IMR-90 (cell line): ENCODE measurements around the gene SURF4. TPM values are rescaled to one million over a fixed set of nuclear protein-coding genes. Genes with fewer than 3 reads are reported as not detected.

Experiments used
- ATAC-seq: fragments of 200-7000 bp; cut with Tn5 transposase; 2 replicates; pipeline ENCODE4 v1.9.1; 2020; ENCODE audit warnings: low read depth, mild to moderate bottlenecking, moderate library complexity
- BruUV-seq: library from RNA; stranded (reverse); fragments of 400-500 nt; replicated peaks from 2 replicates; lab custom pipeline; 2021; lab: Mats Ljungman, UMichigan
- CTCF ChIA-PET: fragments of 300-600 bp; formaldehyde crosslinking; extraction: SDS; loops from one replicate; lab custom pipeline; 2021; ENCODE audit warnings: antibody characterized with exemption; lab: Yijun Ruan, JAX
- POLR2A ChIA-PET: fragments of 300-600 bp; sonication (Branson Sonifier 250); formaldehyde crosslinking; loops from one replicate; lab custom pipeline; 2022; ENCODE audit warnings: antibody characterized with exemption; ENCODE audit not compliant: unreplicated experiment; lab: Charles Lee
- DNase-seq: peaks from one replicate; pipeline ENCODE4 v3.0.0; 2013
- H2AFZ ChIP-seq: replicated peaks from 2 replicates; pipeline ENCODE3; 2013; ENCODE audit warnings: low read length, mild to moderate bottlenecking; ENCODE audit not compliant: poor library complexity
- H2AK5ac ChIP-seq: 2 replicates; pipeline ENCODE4 v1.6.1; 2013; ENCODE audit warnings: low read depth, low read length, inconsistent platforms
- H2AK9ac ChIP-seq: replicated peaks from 2 replicates; pipeline ENCODE3; 2013; ENCODE audit warnings: mild to moderate bottlenecking, low read depth, low read length, moderate library complexity; ENCODE audit not compliant: poor library complexity
- H2BK120ac ChIP-seq: 2 replicates; pipeline ENCODE4 v1.6.1; 2013; ENCODE audit warnings: low read depth, low read length, inconsistent platforms
- H2BK15ac ChIP-seq: 3 replicates; pipeline ENCODE4 v1.6.1; 2013; ENCODE audit warnings: low read depth, low read length, inconsistent platforms
- H2BK20ac ChIP-seq: 2 replicates; pipeline ENCODE4 v1.6.1; 2013; ENCODE audit warnings: low read depth, mild to moderate bottlenecking, inconsistent platforms, low read length, moderate library complexity
- H2BK5ac ChIP-seq: 2 replicates; pipeline ENCODE4 v1.6.1; 2013; ENCODE audit warnings: mild to moderate bottlenecking, low read depth, low read length, inconsistent platforms; ENCODE audit not compliant: poor library complexity, severe bottlenecking
- H3K14ac ChIP-seq: replicated peaks from 2 replicates; pipeline ENCODE4 v1.6.1; 2013; ENCODE audit warnings: low read depth, low read length, inconsistent platforms
- H3K18ac ChIP-seq: 2 replicates; pipeline ENCODE4 v1.6.1; 2013; ENCODE audit warnings: low read depth, low read length, control low read depth
- H3K23ac ChIP-seq: 2 replicates; pipeline ENCODE4 v1.6.1; 2013; ENCODE audit warnings: low read depth, low read length, inconsistent platforms
- H3K27ac ChIP-seq: 2 replicates; pipeline ENCODE4 v1.5.1; 2013; ENCODE audit warnings: mild to moderate bottlenecking, control low read depth, low read length; ENCODE audit not compliant: insufficient read depth
- H3K27me3 ChIP-seq: 2 replicates; pipeline ENCODE4 v1.6.1; 2013; ENCODE audit warnings: low read length; ENCODE audit not compliant: control insufficient read depth, insufficient read depth
- H3K36me3 ChIP-seq: 2 replicates; pipeline ENCODE4 v1.6.1; 2013; ENCODE audit warnings: low read length, mixed read lengths; ENCODE audit not compliant: control insufficient read depth, insufficient read depth
- H3K4ac ChIP-seq: 2 replicates; pipeline ENCODE4 v1.6.1; 2013; ENCODE audit warnings: low read depth, low read length, inconsistent platforms
- H3K4me1 ChIP-seq: 2 replicates; pipeline ENCODE4 v1.6.1; 2013; ENCODE audit warnings: low read length, mixed read lengths; ENCODE audit not compliant: control insufficient read depth, insufficient read depth
- H3K4me2 ChIP-seq: 2 replicates; pipeline ENCODE4 v1.6.1; 2013; ENCODE audit warnings: low read depth, mild to moderate bottlenecking, control low read depth, low read length, moderate library complexity
- H3K4me3 ChIP-seq: 2 replicates; pipeline ENCODE4 v1.5.1; 2013; ENCODE audit warnings: low read depth, mild to moderate bottlenecking, control low read depth, low read length, moderate library complexity; ENCODE audit not compliant: insufficient read depth
- H3K56ac ChIP-seq: 2 replicates; pipeline ENCODE4 v1.6.1; 2013; ENCODE audit warnings: low read length, inconsistent platforms; ENCODE audit not compliant: insufficient read depth; ENCODE audit errors: extremely low read depth
- H3K79me1 ChIP-seq, 2 experiments: 2 replicates each; pipeline ENCODE4 v1.6.1; 2013; ENCODE audit warnings: low read length in 2 of 2, inconsistent platforms in 1 of 2, low read depth in 1 of 2
- H3K9ac ChIP-seq: 2 replicates; pipeline ENCODE4 v1.6.1; 2013; ENCODE audit warnings: low read depth, low read length, control low read depth
- H3K9me1 ChIP-seq: 2 replicates; pipeline ENCODE4 v1.6.1; 2013; ENCODE audit warnings: low read length, inconsistent platforms; ENCODE audit not compliant: insufficient read depth
- H3K9me3 ChIP-seq: 2 replicates; pipeline ENCODE4 v1.6.1; 2013; ENCODE audit warnings: low read length; ENCODE audit not compliant: control insufficient read depth, insufficient read depth
- H4K20me1 ChIP-seq: 2 replicates; pipeline ENCODE4 v1.6.1; 2013; ENCODE audit warnings: low read length, inconsistent platforms; ENCODE audit not compliant: insufficient read depth
- H4K5ac ChIP-seq: 2 replicates; pipeline ENCODE4 v1.6.1; 2013; ENCODE audit warnings: mild to moderate bottlenecking, low read depth, low read length, control low read depth
- H4K8ac ChIP-seq, 2 experiments: 2 replicates each; pipeline ENCODE4 v1.6.1; 2013; ENCODE audit warnings: low read depth in 2 of 2, low read length in 2 of 2, control low read depth in 1 of 2, inconsistent platforms in 1 of 2
- H4K91ac ChIP-seq: 2 replicates; pipeline ENCODE4 v1.6.1; 2013; ENCODE audit warnings: low read depth, low read length, inconsistent platforms; ENCODE audit not compliant: insufficient read depth
- FOS ChIP-seq: fragments of 150-350 bp; IDR thresholded peaks from 2 replicates; pipeline ENCODE4 v1.6.1; 2016; ENCODE audit warnings: low read depth, low read length
- MAZ ChIP-seq: IDR thresholded peaks from 2 replicates; pipeline ENCODE4 v1.6.1; 2012; ENCODE audit warnings: low read depth, mild to moderate bottlenecking, low read length, improper control_type of control experiment, moderate library complexity, borderline replicate concordance
- NFE2L2 ChIP-seq: fragments of 150-350 bp; IDR thresholded peaks from 2 replicates; pipeline ENCODE4 v1.6.1; 2016; ENCODE audit warnings: low read depth, mild to moderate bottlenecking, low read length
- RAD21 ChIP-seq: IDR thresholded peaks from 2 replicates; pipeline ENCODE4 v1.6.1; 2012; ENCODE audit warnings: low read length, improper control_type of control experiment
- SMC3 ChIP-seq: fragments of 150-350 bp; IDR thresholded peaks from 2 replicates; pipeline ENCODE4 v1.6.1; 2016; ENCODE audit warnings: low read depth, mild to moderate bottlenecking, antibody characterized with exemption, low read length, moderate library complexity
- WGBS, 2 experiments: methylation state at CpG; one replicate each; pipeline versions ENCODE4 v1.1.5 to v1.1.7; 2013; ENCODE audit warnings: missing lambda C conversion rate in 2 of 2; ENCODE audit not compliant: insufficient read length in 1 of 2; ENCODE audit errors: extremely low coverage in 2 of 2; 5-methylcytosine and 5-hydroxymethylcytosine counted together
- dilution Hi-C: fragments of 300-500 bp; cut with HindIII; formaldehyde crosslinking; loops from one replicate; pipeline ENCODE4 v1.14.3; 2018; ENCODE audit warnings: low sequenced_read_pairs; ENCODE audit not compliant: unreplicated experiment
- in situ Hi-C: fragments of 300-500 bp; cut with MboI; formaldehyde crosslinking; loops from 3 replicates; pipeline ENCODE4 v1.14.3; 2019; ENCODE audit warnings: low sequenced_read_pairs, inconsistent platforms, mixed read lengths
- intact Hi-C: fragments of 100-400 bp; cut with micrococcal nuclease; formaldehyde crosslinking; loops from 2 replicates; pipeline ENCODE4 v1.10.0; 2022
- polyA plus RNA-seq, 3 experiments: library from polyadenylated mRNA; depleted of rRNA; stranded (reverse); fragments of >200 nt; gene quantifications; 2 replicates each; pipeline ENCODE4 v1.2.3, GENCODE V29; 2012; ENCODE audit warnings: low replicate concordance in 1 of 3
- total RNA-seq: library from RNA; depleted of rRNA; stranded (reverse); fragments of >200 nt; gene quantifications from 2 replicates; pipeline ENCODE4 v1.2.3, GENCODE V29; 2012

SURF4 gene
- total and polyA plus RNA-seq, 2 of the 4 experiments (the other 2 are of a cell fraction), result 307 to 532 TPM

DNA sequence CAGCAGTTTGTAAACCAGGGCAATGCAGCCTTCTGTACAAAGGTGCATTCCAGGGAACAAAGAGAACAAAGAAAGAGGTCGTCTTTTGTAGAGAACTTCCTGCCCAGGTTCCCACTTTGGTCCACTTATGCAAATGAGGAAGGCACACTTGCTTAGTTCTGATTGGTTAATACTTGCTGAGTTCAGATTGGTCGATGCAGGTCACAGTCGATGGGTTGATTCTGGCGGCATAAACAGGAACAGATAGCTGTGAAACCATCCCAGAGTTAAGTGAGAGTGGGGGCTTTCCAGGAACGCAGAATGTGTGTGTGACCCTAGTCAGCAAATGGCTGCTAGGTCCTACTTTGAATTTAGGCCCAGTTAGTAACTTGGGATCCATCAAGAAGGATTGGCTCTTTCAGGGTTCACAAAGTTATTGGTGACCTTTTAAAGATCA is 44.5 kb upstream of the SURF4 start:
- no peak overlapping the region for H3K14ac ChIP-seq
- no TSS peak for BruUV-seq

More for the DNA sequence above, 44.5 kb upstream of the SURF4 start:
- Histone ChIP-seq H3K9me1 (peaks cover 19% of the 10 kb centered on the region), H2BK120ac (no peak overlapping the region), H3K4ac (no peak overlapping the region), H2AK9ac (no peak overlapping the region), H3K4me2 (no peak overlapping the region), H3K79me1 (peaks cover 18 to 19% of the 10 kb centered on the region in 2 experiments), H3K23ac (no peak overlapping the region), H4K5ac (no peak overlapping the region), H3K9ac (no peak overlapping the region), H2BK15ac (no peak overlapping the region), H3K27me3 (no peaks in the 10 kb centered on the region; the same call in 1 of the 2 replicates), H4K20me1 (peaks cover 12% of the 10 kb centered on the region; the same call in 1 of the 2 replicates), H2AK5ac (no peak overlapping the region), H3K27ac (no peak overlapping the region), H2BK20ac (no peak overlapping the region), H4K91ac (no peak overlapping the region), H3K4me3 (no peak overlapping the region), H3K56ac (no peak overlapping the region), H3K9me3 (no peaks in the 10 kb centered on the region), H3K4me1 (peaks cover 12% of the 10 kb centered on the region; the same call in 1 of the 2 replicates), H4K8ac (no peak overlapping the region), H2AFZ (peak overlapping the region; percentile 41), H3K36me3 (peaks cover 2% of the 10 kb centered on the region; the same call in 1 of the 2 replicates), H2BK5ac (no peak overlapping the region), H3K18ac (no peak overlapping the region)
- WGBS, 2 experiments, result 77% methylated on average over 5 of the region's 5 CpGs; no CpG with 5 or more reads in 1 of the 2 experiments
- TF ChIP-seq SMC3, result no peak
- TF ChIP-seq MAZ, result no peak
- TF ChIP-seq RAD21, result no peak
- TF ChIP-seq FOS, result no peak
- no peak for TF ChIP-seq NFE2L2
- no peak for DNase-seq
- ChIA-PET POLR2A (no interaction called here), CTCF (interaction anchor here (0.7 kb wide), 1 partner anchor 261 kb away, joined by 4 read pairs; no protein-coding TSS in a partner anchor)
- in situ Hi-C loops (no loop called here), intact Hi-C loops (loop anchor here (5.0 kb wide), 1 partner anchor 37 kb away; the partner anchor contains the start of gene CACFD1), dilution Hi-C loops (no loop called here)
- ATAC-seq, result no peak
